GM18508 (cell line): ENCODE measurements around the gene LIPE.

Source experiments
- ATAC-seq: cut with Tn5 transposase; IDR thresholded peaks from one replicate; pipeline ENCODE4 v1.9.1; 2021; ENCODE audit warnings: moderate number of reproducible peaks; ENCODE audit not compliant: insufficient read depth, unreplicated experiment

LIPE gene

GRCh38 chr19:42389899-42390298 lies 37.3 kb downstream of the LIPE start, which contains the start of gene CNFN:
CNFN (minus strand) TSS chr19:42390297; CDS start chr19:42389037, 1,260 bp downstream.
- no peak for ATAC-seq

- no peak for ATAC-seq
Measured at GRCh38 chr19:42388851-42389489, 38.2 kb downstream of the LIPE start.

GRCh38 chr19:42386974-42387707 lies 40.0 kb downstream of the LIPE start:
- ATAC-seq, result no peak

GRCh38 chr19:42380155-42380554 lies 47.0 kb downstream of the LIPE start:
- ATAC-seq, result no peak

GRCh38 chr19:42378225-42379215 lies 48.7 kb downstream of the LIPE start:
- ATAC-seq, result no peak

GRCh38 chr19:42376177-42376555 lies 51.0 kb downstream of the LIPE start:
- ATAC-seq, result no peak

- ATAC-seq, result no peak
Measured at GRCh38 chr19:42375415-42376176, 51.6 kb downstream of the LIPE start.

GRCh38 chr19:42374826-42375376 lies 52.3 kb downstream of the LIPE start:
- ATAC-seq, result no peak

GRCh38 chr19:42370626-42371175 lies 56.5 kb downstream of the LIPE start:
- no peak for ATAC-seq

- no peak for ATAC-seq
Measured at GRCh38 chr19:42370068-42370520, 57.1 kb downstream of the LIPE start.

GRCh38 chr19:42369433-42370067 lies 57.6 kb downstream of the LIPE start:
- no peak for ATAC-seq

- no peak for ATAC-seq
Measured at GRCh38 chr19:42368765-42369164, 58.4 kb downstream of the LIPE start.

- ATAC-seq, result no peak
Measured at GRCh38 chr19:42368360-42368759, 58.8 kb downstream of the LIPE start.

- no peak for ATAC-seq
Measured at GRCh38 chr19:42367929-42368328, 59.3 kb downstream of the LIPE start.

GRCh38 chr19:42366673-42367072 lies 60.5 kb downstream of the LIPE start:
- ATAC-seq, result no peak

- no peak for ATAC-seq
Measured at GRCh38 chr19:42363614-42364346, 63.4 kb downstream of the LIPE start.

- no peak for ATAC-seq
Measured at GRCh38 chr19:42362891-42363440, 64.2 kb downstream of the LIPE start.

- no peak for ATAC-seq
Measured at GRCh38 chr19:42362342-42362741, 64.8 kb downstream of the LIPE start.
